ENCODE data around the gene PHF8.

DNA sequence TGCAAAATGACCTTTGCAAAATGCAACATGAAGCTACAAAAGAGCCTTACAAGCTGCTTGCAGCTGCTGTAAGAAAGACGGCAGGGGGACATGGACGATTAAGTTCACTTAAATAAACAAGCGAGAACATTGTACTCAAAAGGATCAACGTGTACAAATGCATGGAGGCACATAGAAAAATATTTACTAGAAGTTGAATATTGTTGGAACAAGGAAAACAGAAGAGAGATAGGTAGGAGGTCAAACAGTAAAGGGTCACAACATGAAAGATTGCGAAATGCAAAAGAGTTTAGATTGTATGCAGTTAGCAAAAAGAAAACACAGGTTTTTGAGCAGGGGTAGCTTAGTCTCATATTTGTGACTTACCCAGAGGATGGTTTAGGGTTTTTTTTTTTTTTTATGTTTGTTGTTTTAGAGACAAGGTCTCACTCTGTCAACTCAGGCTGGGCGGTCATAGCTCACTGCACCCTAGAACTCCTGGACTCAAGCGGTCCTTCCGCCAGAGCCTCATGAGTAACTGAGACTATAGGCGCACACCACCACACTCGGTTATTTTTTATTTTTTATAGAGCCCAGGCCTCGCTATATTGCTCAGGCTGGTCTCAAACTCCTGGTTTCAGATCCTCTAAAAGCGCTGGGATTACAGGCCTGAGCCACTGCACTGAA lies 1.4 kb upstream of the PHF8 start:
- TF ChIP-seq CTCF (IDR thresholded peaks at IDR 0.05), result no peak
- no peak for TF ChIP-seq EZH2 (IDR thresholded peaks at IDR 0.05)
